NOMO-1 (cell line): ENCODE results near the gene NUP88.

Experiments
- DNase-seq, 2 experiments: peaks; one replicate each; lab custom pipeline; 2025; ENCODE audit not compliant: unreplicated experiment in 2 of 2; lab: John Stamatoyannopoulos, UW

Gene NUP88

DNA sequence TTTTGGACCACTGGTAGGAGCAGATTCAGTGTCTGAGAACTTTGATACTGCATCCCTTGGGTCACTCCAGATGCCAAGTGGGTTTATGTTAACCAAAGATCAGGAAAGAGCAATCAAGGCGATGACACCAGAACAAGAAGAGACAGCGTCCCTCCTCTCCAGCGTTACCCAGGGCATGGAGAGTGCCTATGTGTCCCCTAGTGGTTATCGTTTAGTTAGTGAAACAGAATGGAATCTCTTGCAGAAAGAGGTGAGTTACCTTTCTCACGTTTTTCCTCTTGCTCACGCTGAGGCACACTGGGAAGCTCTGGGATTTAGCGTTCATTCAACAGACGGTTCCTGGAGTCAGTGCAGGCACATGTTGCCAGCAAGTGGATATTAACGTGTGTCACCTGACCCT lies 58.0 kb downstream of the NUP88 start:
- DNase-seq: no peak

DNA sequence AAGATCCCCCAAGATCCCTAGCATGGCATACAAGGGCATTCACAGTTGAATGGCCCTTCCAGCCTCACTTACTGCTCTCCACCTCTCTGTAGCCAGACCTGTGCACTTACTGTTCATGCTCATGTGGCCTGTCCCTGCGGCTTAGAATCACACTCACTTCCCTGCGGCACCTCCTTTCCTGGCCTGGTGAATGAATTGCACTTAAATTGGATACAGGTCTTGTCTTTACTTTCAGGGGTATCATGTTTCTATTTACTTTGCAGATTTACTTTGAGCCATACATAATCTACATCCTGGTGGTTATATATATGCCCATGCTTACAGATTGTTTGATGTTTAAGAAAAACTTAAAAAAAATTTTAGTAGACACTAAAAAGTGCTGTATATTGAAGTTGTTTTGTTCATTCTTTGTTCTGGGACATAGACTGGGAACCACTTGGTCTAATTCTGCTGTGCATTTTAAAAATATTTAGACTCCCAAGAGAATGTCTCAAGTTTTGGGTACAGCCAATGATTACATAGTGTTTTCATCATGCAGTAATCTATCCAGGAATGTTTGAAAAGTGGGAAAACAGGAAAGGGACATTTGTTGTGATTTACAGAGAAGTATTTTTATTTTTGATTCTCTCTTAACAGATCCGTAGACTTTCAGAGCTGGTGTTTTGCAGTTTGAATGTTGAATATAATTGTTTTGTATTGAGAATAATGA lies 63.9 kb downstream of the NUP88 start:
- DNase-seq: no peak

DNA sequence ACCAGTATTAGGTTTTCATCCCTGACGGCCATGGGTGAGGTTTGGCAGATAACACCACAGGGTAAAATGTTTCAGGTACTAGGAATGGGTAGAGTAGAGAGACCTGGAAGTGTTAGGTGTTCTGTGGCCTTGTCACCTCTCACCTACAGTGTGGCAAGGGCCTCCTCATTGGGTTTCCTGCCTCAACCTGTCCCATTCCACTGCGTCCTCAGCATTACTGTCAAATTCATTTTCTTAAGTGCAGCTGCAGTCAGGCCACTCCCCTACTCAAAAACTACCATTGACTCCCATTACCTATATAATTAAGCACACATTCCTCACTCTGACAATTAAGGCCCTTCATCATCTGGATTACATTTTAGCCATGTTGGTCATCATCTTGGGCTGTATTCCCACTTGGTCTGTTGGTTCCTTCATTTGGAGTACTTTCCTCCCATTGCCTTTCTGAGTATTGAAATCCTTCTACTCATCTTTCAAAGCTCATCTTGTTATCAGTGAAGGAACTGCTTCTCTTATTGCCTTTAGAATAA lies 64.5 kb downstream of the NUP88 start:
- no peak for DNase-seq

DNA sequence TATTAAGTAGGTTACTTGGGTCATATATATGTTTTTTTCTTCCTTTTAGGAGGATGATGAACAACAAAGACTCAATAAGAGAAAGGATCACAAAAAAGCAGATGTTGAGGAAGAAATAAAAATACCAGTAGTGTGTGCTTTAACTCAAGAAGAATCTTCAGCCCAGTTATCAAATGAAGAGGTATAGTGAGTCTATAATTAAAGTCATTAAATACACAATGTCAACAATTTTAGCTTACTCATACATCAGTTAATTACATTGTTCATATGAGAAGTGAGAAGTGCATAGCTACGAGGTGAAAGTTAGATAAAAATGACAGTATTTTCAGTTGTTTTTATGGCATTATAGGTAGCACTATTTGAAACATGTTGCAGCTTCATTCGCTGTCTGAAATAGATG lies 65.2 kb downstream of the NUP88 start:
- no peak for DNase-seq

DNA sequence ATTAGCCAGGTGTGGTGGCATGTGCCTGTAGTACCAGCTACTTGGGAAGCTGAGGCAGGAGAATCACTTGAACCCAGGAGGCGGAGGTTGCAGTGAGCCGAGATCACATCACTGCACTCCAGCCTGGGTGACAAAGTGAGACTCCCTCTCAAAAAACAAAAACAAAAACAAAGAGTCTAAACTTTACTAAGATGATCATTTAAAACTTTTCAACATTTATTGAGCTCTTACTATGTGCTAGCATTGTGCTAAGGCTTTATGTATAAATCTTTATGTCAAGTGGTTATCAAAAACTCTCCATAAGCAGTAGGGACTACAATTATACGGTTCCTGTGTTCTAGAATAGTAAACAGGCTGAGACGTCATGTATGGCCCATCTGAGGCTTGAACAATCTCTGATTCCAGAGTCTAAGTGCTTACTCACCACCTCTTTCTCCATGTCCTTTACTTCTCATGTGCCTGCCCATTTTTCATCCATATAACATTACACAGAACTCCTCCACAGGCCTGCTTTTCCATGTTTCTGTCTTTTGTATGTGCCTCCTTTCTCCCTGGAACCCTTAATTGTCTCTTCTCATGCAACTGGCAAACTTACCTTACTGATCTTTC lies 66.7 kb downstream of the NUP88 start:
- no peak for DNase-seq

DNA sequence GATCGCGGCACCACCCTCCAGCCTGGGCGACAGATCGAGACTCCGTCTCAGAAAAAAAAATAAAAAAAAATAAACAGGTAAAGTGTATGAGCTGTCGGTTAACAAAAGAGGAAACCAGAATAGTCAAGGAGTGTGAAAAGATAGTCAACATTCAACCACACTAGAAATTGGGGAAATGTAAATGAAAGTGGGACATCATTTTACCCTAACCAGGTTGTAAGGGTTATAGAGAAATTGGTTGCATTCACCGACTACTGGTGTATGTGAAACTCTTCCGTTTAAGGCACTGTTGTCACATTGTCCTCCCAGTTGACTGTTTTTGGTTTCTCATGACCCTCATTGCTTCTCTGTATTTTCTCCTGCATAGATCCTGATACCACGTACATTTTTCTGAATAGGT lies 74.5 kb downstream of the NUP88 start:
- DNase-seq: no peak
